Hematopoietic multipotent progenitor cell treated with erythropoietin and hydrocortisone succinate and interleukin-3 and kit ligand, for 8 days (in vitro differentiated cells): Measurements from ENCODE around the gene PLEKHN1.

ENCODE experiments used
- DNase-seq: peaks from one replicate; pipeline ENCODE4 v3.0.0-alpha.2; 2015

Gene PLEKHN1, protein sequence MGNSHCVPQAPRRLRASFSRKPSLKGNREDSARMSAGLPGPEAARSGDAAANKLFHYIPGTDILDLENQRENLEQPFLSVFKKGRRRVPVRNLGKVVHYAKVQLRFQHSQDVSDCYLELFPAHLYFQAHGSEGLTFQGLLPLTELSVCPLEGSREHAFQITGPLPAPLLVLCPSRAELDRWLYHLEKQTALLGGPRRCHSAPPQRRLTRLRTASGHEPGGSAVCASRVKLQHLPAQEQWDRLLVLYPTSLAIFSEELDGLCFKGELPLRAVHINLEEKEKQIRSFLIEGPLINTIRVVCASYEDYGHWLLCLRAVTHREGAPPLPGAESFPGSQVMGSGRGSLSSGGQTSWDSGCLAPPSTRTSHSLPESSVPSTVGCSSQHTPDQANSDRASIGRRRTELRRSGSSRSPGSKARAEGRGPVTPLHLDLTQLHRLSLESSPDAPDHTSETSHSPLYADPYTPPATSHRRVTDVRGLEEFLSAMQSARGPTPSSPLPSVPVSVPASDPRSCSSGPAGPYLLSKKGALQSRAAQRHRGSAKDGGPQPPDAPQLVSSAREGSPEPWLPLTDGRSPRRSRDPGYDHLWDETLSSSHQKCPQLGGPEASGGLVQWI

DNA sequence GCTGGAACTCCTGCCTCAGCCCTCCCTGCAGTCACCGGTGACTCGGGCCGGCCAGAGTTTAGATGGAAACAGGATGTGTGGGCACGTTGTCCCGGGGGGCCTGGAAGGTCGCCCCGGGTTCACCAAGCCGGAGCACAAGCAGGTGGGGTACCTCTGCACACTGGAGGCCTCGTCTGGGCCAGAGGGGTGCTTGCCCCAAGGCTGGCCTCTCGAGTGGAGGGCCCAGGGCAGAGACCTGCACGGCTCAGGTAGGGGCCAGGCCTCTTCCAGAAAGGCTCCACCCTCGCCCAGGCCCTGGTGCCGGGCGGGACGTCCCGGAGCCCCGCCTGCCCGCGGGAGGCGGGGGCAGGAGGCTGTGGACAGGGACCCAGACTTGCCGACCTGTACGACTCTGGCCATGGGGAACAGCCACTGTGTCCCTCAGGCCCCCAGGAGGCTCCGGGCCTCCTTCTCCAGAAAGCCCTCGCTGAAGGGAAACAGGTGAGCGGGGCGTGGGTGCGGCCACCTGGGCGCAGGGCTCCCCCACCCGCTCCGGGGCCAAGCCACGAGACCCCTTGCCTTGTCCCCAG is at the start of gene PLEKHN1:
Gene PLEKHN1 (plus strand): TSS at position 348 of the 569 bp plus-strand sequence. CDS start 50 bp downstream, at position 398.
- no peak for DNase-seq

DNA sequence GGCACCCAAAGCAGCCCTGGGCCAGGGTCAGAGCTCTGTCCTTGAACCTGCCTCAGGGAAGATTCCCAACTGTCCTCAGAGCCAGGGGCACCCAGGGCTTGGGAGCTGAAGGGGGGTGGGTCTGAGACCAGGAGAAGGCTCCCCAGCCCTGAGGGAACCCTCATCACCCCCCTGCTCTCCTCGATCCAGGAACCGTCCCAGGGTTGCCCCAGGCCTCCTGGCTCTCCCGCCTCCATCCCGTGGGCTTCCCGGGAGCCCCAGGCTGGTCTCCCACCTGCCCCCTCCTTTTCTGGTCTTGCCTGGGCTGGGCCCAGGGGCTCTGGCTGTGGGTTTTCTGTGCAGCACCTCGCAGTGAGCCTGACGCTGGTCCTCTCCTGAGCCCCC is 49.2 kb upstream of the PLEKHN1 start:
- no peak for DNase-seq

DNA sequence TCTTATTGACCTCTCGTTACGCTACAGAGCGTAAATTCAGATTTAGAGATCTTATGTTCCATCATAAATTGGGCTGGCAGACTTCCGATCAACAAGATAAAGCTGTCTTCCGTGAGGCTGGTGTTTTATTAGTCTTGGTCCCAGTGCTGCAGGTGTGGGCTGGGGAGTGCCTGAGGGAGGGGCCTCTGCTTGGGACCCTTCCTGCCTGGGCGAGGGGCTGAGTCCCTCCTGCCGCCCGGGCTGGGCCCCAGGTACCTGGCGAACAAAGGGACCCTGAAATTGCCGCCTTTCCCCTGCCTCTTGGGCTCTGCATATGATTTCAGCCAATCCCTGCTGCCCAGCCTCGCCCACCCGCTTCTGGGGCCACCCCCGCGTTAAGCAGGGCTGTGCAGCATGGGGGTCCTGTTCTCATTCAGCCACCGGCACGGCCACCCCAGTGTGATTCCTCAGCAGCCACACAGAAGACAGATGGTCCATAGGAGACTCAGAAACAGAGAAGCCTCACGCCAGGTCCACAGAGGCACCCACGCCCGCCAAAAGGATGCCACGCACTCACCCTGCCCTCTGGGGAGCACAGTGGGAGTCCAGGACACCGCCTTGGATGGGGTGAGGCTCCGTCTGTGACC is 48.7 kb upstream of the PLEKHN1 start:
- no peak for DNase-seq

DNA sequence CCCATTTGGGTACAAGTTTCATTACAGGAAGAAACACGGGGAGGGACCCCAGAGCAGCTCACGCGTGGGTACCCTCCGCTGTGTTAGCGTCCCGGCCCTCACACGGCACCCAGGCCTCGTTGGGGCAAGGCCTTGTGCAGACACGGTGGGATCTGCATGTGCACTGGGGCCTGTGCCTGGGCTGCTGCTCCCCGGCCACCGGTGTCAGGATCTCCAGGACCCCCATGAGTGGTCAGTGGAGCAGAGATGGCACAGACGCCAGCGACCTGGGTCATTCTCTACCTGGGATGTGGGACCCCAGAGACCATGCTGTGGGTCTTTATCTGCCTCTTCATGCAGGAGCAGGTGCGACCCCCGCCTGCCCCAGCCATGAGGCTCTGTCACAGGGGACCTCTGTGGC is 47.9 kb upstream of the PLEKHN1 start:
- no peak for DNase-seq

DNA sequence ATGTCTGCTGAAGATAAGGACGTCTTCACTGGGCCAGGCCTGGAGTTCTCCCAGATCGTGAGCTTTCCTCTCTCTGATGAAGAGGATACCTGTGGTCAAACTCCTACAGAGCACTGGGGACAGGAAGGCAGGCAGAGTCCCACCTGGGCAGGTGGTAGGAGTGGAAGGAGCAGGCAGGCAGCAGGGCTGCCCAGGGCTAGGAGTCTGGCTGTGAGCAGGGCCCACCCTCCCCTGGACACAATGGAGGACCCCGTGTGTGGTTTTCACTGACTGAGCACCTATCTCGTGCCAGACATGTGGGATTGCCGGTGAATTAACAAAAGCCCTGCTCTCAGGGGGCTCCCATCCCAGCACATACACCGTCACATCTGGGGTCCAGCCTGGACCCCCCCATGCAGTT is 47.4 kb upstream of the PLEKHN1 start:
- DNase-seq = no peak

DNA sequence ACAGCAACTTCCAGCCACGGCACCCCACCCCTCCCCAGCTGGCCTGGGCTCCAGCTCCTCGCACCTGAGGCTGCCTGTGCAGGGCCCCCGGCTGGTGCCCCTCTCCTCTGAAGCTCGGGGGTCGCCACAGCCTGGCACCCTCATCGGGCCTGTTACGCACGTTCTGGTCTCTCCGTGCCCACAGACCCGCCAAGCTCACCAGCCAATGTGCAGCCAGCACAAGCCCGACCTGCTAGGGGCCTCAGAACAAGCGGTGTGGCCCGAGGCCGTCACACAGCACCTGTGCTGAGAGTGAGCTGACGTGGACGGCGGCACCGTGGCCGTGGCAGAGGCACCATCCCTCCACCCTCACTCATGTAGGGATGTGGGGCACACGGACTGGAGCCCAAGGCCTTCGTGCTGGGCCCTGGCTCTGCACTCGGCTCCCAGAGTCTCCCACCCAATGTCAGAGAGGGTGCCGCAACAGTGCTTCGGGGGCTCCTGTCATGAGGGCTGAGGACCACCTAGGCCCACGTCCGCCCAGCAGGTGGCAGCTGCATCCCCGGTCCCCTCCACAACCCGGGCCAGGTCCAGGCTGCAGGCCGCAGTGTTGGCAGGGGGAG is 46.9 kb upstream of the PLEKHN1 start:
- DNase-seq = no peak

DNA sequence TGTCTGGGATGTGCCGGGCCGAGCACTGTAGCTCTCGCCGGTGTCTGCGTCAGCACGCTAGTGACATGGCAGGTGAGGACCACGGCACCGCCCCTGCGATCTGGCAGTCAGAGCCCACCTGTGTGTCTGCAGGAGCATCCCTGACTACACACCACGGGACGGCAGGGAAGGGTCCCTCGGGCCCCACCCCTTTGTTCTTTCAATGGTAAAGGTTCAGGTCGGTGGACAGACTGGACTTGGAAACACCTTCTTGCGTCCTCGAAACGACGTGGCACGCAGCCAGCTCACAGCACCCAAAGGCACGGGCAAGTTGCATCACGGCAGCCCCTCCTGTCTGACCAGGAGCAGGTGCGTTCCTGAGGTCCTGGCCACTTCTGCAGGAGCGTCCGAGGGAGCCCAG is 46.3 kb upstream of the PLEKHN1 start:
- no peak for DNase-seq

DNA sequence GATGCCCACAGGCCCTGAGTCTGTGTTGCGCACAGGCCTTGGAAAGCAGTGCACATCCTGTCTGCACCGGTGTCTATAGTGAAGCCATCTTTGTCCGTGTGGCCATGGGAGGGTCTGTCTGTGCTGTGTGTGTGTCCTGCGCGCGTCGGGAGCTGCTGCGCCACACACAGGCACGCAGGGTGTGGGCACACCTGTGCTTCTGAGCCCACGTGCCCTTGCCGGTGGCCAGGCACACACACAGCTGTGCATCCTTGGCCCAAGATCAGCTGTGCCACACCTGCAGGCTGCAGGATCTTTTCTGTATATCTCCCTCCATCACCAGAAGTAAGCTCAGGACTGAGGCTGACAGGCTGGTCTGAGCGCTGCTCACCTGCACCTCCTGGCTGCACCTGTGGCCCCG is 45.8 kb upstream of the PLEKHN1 start:
- no peak for DNase-seq

DNA sequence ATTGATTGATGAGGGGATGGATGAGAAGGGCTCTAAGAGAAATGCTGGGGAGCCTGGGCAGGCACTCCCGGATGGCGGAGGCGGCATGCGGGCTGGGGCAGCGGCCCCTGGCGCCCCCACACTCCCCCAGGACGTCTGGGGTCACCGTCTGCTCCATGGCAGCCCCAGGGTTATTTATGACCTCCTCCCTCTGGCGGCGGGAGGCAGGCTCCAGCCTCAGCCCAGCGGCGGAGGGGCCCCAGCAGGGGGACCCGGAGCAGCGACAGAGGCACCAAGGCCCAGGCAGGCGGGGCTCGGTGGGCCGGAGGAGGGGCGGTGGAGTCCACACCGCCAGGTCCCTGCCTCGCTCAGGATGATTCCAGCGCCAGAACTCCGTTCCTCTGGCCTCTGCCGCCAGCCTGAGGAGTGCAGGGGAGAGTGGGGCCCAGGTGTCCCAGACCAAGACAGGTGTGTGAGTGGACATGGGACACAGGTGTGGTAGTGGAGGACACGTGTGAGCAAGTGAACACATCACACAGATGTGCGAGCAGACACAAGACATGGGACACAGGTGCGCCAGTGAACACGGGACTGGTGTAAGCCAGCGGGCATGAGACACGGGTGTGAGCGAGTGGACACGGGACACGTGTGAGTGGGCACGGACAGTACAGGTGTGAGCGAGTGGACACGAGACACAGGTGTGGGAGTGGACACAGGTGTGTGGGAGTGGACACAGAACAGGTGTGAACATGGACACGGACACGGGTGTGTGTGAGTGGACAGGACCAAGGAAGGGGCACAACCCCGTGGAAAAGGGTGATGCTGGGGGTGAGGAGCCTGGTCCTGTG is 45.1 kb upstream of the PLEKHN1 start:
- peak; percentile 32 for DNase-seq

DNA sequence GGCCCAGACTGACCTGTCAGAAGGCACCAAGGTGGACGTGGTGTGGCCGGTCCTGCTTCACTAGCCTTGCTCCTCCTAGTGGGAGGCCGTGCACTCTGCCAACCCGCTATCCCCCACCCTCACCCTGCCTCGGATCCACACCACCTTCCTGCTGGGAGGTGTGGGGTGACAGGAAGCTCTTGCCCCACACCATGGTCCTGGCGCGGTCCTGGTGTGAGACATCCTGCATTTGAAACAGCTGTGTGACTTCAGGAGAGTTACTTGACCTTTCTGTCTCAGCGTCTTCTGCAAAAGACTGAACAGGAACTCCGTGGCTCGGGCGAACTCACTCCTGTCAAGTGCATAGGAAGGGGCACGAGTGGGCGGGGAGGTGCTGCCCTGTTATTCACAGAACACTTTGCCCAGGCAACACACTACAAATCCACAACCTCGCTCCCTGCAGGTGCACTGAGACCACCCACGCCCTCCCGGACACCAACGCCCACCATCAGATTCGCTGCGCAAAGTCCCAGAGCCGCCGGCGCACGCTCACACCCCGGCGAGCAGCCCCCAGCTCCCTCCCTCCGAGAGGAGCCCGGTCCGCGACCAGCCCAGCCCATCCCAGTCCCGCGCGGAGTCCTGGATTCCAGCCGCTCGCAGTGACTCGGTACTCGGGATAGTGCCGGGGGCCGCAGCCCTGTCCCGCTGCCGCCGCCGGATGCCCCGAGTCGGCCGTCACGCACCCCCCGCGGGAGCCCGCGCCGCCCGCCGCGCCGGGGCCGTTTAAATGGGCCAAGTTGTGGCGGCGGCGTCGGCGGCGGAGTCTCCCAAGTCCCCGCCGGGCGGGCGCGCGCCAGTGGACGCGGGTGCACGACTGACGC is 42.9 kb upstream of the PLEKHN1 start, which contains the start of gene SAMD11:
Gene SAMD11 (plus strand): TSS at position 793 of the 860 bp plus-strand sequence. CDS start 509 bp downstream, outside the sequence.
- peak; percentile 33 for DNase-seq

DNA sequence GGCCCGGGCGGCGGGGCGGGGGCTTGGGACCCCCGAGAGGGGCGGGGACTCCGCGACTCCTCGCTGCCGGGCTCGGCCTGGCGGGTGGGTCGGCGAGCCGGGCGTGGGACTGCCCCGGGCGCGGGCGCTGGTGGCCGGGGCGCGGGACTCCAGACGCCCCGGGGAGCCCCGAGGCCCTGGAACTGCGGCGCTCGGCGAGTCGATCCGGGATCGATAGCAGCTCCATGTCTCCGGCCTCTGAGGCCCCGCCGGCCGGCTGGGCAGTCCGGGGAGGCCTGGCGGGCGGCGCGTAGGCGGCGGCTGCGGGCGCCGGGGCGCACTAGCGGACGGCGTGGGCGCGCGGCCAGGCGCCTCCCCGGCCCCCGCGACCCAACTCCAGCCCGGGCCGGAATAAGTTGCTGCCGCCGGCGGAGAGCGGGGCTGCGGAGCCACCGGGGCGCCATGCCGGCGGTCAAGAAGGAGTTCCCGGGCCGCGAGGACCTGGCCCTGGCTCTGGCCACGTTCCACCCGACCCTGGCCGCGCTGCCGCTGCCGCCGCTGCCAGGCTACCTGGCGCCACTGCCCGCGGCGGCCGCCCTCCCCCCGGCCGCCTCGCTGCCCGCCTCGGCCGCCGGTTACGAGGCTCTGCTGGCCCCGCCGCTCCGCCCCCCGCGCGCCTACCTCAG is 42.2 kb upstream of the PLEKHN1 start:
- no peak for DNase-seq

DNA sequence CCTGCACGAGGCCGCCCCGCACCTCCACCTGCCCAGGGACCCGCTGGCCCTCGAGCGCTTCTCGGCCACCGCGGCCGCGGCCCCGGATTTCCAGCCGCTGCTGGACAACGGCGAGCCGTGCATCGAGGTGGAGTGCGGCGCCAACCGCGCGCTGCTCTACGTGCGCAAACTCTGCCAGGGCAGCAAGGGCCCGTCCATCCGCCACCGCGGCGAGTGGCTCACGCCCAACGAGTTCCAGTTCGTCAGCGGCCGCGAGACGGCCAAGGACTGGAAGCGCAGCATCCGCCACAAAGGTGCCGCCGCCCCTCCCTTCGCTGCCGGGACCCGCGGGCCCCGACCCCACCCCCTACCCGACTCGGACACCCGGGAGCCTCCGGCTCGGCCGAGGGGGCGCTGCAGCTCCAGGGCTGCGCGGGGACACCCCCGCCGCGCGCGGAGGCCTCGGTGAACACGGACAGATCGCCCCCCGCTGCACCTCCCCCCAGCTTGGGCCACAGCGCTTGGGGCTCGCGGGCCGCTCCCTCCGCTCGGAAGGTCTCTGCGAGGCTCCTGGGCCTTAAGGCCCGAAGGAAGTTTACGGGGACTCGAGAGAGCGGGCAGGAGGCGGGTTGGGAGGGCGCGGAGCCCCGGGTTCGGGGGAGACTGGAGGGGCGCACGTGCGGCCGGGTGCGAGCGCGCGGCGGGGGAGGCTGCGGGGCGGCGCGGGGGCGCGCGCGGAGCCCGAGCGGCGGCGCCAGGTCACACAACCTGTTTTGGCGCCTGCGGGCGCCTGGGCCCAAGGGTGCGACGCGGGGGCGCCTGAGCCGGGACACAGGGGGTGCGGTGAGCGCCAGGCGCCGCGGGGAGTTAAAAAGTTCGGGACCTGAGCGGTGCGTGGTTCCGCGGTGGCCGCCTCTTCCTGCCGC is 41.4 kb upstream of the PLEKHN1 start:
- no peak for DNase-seq

DNA sequence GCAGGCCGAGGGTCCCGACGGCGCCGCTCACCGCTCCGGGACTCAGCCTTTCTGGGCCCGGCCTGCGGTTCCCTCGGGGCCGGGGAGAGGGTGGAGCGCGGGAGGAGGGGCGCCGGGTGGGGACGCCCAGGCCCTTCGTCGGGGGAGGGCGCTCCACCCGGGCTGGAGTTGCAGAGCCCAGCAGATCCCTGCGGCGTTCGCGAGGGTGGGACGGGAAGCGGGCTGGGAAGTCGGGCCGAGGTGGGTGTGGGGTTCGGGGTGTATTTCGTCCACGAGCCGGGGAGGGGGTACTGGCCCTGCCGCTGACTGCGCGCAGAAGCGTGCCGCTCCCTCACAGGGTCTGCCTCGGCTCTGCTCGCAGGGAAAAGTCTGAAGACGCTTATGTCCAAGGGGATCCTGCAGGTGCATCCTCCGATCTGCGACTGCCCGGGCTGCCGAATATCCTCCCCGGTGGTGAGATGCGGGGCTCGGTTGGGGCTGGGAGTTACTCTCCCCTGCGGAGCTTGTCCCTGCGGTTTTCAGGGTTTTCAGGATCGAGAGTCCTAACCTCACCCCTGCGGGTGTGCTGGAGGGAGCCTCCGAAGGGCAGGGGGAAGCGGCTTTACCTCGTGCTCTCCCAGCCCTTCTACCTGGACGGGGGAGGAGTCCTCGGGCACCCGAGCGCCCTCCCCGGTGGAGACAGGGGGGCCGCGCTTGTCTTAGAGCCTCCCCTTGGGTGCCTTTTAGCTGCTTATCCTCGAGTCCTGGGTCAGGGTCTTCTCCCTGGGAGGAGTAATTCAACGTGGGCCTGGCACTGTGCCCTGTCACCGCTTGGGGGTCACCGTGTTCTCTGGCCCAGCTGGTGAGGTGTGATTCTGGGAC is 40.5 kb upstream of the PLEKHN1 start:
- DNase-seq = no peak

DNA sequence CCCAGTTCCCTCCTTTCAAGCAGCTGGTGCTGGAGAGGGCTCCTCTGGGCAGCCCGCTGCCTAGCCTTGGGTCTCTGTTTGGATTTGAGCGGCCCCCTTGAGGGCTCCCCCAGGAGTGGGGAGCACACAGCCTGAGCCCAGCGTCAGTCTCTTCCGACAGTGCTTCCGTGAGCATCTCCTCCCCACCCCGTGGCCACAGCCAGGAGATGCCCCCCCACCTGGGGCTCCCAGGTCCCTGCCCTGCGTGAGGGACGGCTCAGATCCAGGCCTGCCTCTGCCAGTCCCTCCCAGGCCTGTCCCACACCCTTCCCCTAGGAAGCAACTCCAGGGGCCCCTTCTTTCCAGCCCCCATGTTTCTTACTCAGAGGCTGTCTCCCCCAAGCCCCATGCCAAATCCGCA is 39.0 kb upstream of the PLEKHN1 start:
- no peak for DNase-seq

DNA sequence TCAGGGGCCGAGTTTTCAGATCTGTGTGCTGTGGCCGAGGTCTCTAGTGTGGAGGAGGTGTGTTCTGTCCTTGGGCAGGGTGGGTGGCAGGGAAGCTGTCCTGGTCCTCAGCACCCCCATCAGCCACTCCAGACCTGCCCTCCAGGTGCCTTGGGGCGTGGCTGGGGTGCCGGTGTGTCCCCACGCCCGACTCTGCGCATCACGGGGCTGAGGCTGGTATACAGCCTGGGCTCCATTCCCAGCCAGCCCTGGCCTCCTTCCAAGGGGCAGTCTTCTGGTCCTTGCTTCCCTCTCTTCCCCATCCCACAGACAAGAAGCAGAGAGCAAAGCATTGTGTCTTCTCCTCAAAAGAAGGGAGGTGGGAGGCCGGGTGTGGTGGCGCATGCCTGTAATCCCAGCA is 38.5 kb upstream of the PLEKHN1 start:
- no peak for DNase-seq

DNA sequence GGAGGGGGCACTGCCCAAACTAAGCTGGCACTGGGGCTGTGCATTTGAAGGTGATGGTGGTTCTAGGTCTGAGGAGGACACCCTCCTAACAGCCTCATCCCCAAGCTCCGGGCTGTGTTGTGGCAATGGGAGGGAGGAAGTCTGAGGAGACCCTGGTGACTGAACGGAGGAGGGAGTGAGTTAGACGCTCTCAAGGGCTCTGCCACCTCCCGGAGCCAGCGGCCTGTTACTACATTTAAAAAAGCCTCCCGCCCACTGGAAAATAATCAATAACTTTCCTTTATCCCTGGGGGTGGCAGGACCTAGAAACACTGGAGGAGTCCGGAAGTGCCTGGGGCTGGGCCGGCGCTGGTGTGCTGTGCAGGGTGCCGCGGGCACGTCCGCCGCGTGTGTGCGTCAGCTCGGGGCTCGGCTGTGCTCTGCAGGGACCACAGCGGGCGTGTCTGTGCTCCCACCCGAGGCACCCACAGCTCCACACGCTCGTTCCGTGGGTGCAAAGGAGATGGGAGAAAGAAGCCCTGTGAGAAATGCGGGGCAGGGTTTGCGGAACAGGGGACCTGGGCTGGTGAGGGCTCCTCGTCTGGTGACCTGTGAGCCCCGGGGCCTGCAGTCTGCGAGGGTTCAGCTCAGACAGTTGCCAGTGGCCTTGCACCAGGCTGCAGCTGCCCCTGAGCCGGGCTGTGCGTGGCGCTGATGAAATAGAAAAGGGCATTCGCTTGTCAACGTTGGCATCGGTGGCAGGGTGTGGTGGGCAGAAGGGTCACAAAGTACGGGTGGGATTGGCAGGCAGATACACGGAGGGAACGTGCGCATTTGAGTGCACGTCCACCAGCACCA is 37.2 kb upstream of the PLEKHN1 start:
- no peak for DNase-seq
